Embryonic facial prominence (tissue), 1 donor: Measurements from ENCODE around the gene DHRS1.

Source experiments
- DNase-seq: peaks from one replicate; pipeline ENCODE4 v3.0.0-alpha.2; 2016; ENCODE audit errors: extremely low spot score

The DHRS1 gene

GRCh38 chr14:24282736-24283135 lies 16.8 kb downstream of the DHRS1 start:
- DNase-seq = no peak

- no peak for DNase-seq
These were observed 17.9 kb downstream of the DHRS1 start for GRCh38 chr14:24281636-24282035.

- no peak for DNase-seq
These were observed 18.7 kb downstream of the DHRS1 start for GRCh38 chr14:24280797-24281460.

GRCh38 chr14:24279301-24280186 lies 20.0 kb downstream of the DHRS1 start:
- no peak for DNase-seq

GRCh38 chr14:24278424-24278823 lies 21.2 kb downstream of the DHRS1 start:
- DNase-seq = no peak

GRCh38 chr14:24277606-24278321 lies 21.8 kb downstream of the DHRS1 start:
- no peak for DNase-seq

- DNase-seq = no peak
These were observed 22.5 kb downstream of the DHRS1 start for GRCh38 chr14:24277071-24277470.

GRCh38 chr14:24274101-24274543 lies 25.5 kb downstream of the DHRS1 start:
- DNase-seq = no peak

GRCh38 chr14:24273422-24273998 lies 26.1 kb downstream of the DHRS1 start:
- no peak for DNase-seq

- no peak for DNase-seq
These were observed 27.1 kb downstream of the DHRS1 start for GRCh38 chr14:24272467-24272866.

GRCh38 chr14:24271834-24272263 lies 27.7 kb downstream of the DHRS1 start:
- DNase-seq = no peak

GRCh38 chr14:24271134-24271833 lies 28.3 kb downstream of the DHRS1 start, which contains the start of gene RABGGTA:
TSS of gene RABGGTA (minus strand) at chr14:24271597. CDS start at chr14:24271115, 482 bp downstream.
- DNase-seq = peak; percentile 84

GRCh38 chr14:24270537-24271133 lies 28.9 kb downstream of the DHRS1 start:
- no peak for DNase-seq

GRCh38 chr14:24269910-24270536 lies 29.6 kb downstream of the DHRS1 start:
- no peak for DNase-seq

GRCh38 chr14:24269368-24269767 lies 30.2 kb downstream of the DHRS1 start:
- DNase-seq = no peak

GRCh38 chr14:24268225-24268624 lies 31.4 kb downstream of the DHRS1 start:
- DNase-seq = no peak

GRCh38 chr14:24267516-24267915 lies 32.1 kb downstream of the DHRS1 start:
- DNase-seq = no peak

GRCh38 chr14:24266344-24267244 lies 33.0 kb downstream of the DHRS1 start:
- DNase-seq = no peak

GRCh38 chr14:24264298-24264697 lies 35.3 kb downstream of the DHRS1 start:
- DNase-seq = no peak
